ENCODE measurements around the gene PITPNB.

PITPNB gene

DNA sequence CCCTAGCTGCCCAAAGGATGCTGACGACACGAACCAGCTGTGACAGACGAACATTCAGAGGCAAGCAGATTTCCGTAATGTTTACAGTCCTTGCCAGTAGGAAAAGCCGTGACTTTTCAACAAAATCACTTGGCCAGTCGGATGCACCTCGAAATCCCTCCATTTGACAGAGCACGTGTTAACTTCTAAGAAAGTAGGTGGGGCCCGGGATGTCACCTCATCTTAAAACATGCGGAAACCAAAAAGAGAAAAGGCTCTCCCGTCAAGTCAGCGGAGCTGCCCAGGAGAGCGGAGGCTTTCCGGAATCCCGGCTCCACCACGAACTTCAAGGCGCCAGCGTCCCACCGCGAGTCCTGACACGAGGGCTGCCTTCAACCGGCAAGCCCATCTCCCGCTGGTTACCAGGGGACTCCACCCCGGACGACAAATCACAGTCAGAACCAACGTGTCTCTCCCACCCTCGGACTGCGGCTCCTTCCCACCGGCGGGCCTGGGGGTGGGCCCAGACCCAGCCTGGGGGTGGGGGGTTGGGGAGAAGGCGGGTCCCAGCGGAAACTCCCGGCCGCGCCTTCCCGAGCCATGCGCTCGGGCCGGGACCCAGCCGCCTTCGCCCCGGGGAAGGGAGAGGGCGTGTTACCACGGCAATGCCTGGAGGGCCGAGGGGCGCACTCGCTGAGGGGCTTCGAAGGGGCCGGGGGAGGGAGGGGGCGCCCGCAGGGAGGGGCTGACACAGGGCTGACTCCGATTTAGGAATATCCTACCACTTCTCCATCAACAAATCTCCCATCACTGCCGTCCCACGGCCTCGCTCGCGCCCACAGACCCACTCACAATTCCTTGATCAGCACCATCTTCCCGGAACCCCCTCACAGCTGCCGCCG is 475 bp downstream of the PITPNB start:
- peak; percentile 49 to 76 for DNase-seq

DNA sequence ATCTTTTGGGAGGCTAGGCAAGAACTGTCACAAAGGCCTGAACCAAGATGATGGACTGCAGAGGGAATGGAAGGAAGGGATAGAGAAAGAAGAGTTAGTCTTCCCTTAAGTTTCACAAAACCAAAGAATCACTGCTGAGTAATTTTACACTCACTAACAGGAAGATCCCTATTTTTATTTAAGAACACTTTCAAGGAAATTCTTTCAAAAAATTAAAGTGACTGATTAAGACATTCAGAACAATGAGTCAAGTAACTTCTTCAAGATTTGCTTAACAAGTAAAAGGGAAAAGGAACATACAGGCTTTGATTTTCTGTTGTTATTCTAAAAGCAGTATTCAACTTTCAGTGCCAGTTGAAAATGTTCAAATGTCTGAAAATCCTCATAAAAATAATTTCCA is 3.1 kb downstream of the PITPNB start:
- peak; percentile 27 to 28 for DNase-seq

DNA sequence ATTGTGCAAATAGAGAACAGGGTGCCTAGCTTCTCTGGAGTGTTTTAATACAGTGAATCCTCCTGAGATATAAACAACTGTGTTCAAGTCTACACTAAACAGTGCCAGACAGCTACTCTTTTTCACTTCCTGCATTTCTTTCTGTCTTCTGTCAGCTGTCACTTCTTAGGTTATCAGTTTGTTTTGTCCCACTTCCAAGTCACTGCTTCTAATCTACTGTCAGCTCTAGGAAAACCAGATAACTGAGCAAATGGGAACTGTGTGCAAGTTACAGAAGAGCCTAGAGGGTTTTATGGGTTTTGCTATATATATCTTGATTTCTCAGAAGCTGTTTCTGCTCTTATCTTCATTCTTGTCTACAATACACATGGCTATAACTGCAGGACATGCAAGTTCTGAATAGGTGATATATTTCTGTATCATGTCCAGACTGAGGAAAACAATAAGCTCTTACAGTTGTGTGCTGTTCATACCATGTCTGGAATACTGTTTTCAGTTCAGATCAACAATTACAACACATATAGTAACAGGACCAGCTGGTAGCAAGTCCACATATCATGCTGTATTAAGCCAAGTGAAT is 5.8 kb downstream of the PITPNB start:
- no peak for DNase-seq

DNA sequence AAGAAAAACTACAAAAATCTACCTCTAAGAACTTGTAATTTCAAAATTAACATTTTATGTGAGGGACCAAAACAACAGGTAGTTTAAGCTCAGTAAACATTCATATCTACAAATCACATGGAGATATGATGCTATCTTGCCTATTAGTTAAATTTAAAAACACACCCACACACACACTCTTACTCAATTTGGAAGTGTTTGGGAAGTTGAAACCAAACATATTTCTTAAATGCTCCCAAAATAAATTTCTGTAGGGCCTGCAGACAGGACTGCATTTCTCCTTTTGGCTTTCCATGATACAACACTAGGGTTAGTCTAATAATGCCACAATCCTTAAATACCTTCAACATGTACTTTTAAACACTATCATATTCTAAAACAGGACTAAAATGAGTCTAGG is 7.0 kb downstream of the PITPNB start:
- DNase-seq, result peak; percentile 83 to 89

DNA sequence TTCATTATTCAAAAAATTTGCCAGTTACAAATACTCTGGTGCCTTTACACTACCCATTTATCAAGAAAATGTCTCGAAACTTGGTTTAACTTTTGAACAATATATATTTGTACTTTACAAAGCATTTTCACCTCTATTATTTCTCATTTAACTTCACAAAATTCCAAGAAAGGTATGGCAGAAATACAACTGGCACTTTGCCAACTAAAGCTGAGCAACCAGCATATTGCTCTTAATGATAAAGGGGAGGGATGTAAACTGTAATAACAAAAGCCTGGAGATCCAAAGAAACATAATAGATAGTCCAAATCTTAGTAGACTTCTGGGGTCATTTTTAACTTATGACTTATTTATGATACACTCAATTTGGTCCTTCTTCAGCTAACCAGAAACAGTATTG is 7.7 kb downstream of the PITPNB start:
- no peak for DNase-seq

DNA sequence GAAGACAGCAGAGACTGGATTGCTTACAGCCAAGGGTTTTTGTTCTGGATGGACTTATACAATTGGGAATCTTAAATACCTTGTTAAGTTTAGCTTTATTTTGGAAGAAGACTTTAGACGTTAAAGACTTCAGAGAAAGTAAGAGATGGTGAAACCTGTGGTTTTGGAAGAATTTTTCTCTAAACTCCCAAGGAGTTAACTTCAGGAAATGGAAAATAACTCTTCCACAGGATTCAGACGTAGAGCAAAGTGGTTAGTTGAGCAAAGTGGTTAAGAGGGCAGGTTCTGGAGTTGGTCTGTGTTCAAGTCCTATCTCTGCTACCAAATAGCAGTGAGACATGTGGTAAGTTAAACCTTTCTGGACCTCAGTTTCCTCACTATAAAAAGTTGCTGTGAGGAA is 12.8 kb downstream of the PITPNB start:
- DNase-seq, result no peak

DNA sequence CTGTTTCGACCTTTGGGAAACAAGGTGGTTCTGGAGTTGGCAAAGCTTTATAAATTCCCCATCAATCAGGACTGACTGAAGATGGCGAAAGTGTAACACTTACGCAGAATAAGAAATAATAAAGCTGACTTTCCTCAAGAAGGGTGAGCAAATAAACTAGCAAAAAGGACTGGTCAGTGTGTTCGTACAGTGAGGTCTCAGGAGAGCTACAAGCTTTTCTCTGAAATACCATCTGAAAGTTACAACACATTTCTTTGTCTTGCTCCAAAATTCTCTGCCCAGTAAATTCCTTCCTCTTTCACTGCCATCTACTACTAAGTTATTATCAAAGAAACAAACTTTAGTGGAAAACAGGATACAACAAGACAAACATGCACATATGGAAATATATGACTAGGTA is 13.4 kb downstream of the PITPNB start:
- DNase-seq, result peak in 1 of 2 donors; percentile 21

DNA sequence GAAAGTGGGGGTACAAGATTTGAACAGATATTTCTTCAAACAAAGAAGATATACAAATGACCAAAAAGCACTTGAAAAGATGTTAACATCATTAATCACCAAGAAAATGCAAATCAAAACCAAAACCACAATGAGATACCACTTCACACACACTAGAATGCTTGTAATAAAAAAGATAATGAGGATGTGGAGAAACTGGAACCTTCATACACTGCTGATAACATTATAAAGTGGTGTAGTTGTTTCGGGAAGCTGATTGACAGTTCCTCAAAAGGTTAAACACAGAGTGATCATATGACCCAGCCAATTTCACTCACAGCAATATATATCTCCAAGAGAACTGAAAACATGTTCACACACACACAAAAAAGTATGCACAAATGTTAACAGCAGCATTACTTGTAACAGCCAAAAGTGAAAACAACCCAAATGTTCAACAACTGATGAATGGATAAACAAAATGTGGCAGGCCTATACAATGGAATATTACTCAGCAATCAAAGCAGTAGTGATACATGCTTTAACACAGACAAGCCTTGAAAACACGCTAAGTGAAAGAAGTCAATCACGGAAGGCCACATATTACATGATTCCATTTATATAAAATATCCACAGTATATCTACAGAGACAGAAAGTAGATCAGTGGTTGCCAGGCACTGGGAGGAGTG is 15.1 kb downstream of the PITPNB start:
- peak; percentile 25 to 37 for DNase-seq

DNA sequence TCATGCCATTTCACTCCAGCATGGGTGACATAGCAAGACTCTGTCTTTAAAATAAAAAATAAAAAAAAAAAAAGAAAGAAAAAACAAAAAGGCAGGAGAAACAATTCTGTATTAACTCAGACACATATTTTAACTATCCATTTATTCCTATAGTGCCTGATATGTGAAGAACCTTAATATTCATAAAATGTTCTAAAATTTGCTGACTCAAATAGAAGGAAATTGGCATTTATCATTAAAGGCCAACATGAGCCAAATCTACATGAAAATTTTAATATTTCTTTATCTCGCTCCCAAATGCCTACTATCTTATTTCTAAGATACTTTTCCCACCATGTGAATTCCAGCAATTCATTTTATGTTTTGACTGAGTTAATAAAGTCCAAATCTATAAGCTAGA is 18.9 kb downstream of the PITPNB start:
- DNase-seq, result no peak

DNA sequence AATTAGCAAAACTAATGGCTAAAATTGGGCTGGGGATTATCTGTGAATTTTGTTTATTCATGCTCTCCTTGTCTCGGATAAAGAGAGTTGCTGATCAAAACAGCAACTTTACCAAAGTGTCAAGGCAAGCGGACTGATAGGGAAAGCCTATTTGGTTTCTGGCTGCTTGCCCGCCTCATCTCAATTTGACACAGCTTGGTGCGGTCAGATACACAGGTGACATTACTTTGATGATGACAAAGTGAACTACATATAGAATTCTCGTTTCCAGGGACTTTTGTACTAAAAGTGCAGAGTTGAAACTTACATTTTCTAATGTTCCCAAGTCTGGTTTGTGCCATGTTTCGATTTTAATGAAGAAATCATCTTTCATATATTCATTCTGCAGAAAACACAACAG is 22.8 kb downstream of the PITPNB start:
- DNase-seq, result no peak

DNA sequence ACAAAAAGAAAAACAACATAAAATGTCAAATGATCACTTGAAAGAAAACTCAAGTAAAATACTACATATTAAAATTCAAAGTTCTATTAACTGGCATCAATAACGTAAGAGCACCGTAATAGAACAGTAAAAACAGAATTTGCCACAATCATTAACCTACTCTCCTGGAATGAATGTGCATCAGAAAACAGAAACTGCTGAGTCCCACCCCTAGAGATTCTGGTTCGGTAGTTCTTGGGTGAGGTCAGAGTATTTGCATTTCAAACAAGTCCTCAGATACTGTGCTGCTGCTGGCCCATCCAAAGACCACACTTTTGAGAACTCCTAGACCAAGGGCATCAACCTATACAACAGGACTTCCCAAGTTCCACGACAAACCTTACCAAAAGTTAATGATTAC is 23.5 kb downstream of the PITPNB start:
- DNase-seq, result no peak

DNA sequence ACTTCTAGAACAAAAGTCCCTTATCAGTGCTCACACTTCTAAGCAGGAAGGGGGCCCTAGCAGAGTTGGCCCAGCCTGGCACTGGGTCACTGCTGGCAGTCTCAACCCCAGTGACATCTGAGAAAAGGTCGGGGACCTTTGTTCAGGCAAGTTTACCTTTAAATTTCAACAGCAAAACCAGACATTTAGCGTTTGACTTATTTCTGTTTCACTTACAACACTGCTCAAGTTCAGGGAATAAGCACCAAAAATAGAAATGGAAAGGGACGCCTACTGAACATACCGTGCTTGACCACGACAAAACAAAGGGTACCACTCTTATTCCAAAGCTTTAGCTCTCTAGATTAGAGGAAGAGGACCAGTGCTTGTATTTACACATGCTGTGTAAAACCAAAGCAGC is 26.2 kb downstream of the PITPNB start:
- no peak for DNase-seq

DNA sequence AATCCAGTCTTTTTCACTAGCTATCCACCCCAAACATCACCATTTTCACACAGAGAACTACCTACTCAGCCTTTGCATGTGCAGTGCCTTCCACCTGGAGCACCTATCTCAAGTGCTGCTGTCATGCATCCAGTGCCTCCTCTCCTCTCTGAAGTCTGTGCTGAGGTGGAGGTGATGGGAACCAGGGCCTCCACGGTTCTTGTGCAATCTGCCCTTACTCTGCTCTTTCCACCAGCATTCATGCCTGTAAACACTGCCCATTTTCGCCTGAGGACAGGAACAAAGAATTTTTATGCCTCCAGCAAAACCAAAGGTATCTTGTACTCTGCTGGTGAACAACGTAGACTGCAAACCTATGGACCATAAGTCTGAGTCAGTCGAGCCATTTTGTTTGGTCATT is 27.0 kb downstream of the PITPNB start:
- DNase-seq, result no peak

DNA sequence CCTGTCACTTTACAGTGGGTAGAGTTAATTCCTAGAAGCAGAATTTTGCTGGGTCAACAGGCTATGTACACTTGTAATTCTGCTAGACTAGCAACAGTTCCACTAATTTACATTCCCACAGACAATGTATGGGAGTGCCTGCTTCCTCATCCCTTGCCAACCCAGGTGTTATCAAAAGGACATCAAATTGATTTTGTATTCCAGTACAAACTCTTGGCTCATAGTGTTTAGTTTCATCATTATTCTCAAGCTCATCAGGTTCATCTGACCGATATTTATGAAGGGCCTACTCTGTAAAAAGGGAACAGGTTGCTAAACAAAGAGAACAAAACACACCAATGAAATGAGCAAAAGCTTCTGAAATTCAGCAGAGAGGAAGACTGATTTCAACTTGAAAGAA is 30.7 kb downstream of the PITPNB start:
- DNase-seq, result no peak

DNA sequence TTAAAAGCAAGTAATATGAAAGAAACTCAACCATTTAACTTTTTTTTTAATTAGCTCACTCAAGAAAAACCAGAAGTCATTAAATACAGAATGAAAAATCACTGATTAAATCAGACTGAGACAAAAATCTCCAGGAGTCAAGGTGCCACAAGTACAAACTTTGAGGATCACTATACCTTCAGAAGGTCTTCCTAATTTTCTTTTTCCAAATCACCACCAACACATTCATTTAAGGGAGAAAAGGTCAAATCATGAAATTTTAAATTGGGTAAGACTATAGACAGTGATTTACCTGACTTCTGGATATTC is 32.3 kb downstream of the PITPNB start:
- DNase-seq, result no peak

DNA sequence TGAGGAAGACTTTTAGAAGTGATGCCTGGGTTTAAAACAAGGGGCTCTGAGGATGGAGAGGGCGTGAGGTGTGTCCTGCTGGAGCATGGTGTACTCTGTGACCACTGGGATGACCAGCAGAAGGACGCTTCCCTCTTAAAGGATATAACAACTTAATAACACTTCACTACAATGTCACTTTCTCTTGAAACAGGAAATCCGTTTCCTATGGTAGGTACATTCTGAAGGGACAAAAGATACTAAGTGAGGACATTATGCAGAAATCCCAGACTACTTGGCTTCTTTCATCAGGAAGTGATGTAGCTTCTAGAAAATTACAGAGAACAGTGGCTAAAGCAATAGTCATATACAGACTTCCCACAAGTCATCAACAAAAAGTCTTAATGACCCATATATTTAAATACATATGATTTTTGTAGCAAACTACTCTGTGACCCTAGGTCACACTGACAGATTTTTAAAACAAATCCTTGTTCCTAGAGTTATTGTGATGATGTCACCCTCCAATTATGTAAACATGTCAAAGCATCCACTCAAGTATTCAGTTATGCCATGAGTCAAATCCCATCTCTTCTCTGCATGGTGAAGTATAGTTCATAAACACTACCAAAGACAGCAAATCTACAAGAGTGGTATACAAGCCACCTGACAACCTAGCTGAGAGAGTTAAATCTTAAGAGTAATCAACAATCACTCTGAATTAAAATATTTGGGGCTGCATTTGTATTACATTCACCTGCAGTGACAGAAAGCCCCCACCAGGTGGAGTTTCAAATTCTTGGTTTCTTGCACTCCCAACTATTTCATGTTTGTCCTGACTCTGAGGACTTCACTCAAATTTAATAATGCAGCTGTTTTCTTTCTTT is 32.8 kb downstream of the PITPNB start:
- DNase-seq, result peak; percentile 13 to 68

DNA sequence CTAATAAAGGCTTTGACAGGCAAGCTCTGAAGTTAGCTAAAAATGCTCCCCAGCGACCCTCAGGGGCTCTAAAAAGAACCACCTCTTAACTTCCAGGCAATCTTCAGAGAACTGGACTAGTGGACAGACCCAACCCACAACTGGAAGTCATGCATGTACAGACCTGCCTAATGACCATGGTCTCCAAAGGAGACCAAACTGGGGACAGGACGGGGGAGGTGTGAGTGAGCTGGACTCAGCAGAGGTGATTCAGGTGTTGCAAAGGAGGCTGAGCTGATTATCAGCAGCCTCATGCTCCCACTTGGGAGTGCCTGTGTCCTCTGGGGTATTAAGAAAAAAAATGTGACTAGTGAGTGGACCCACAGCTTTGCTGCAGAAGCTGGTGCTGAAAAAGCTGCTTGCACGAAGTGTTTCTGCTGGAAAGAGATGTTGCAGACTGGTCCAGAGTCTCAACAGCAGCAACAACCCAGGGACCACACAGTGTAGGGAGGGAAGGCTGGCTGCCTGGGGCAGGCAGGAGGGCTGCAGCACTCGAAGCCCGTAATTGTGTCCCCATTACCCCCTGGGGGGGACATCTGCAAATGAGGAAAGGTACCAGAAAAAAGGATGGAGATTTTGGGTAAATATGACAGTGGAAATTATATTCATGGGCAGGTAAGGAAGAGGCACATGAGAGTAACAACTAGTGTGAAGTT is 35.3 kb downstream of the PITPNB start:
- DNase-seq, result no peak

DNA sequence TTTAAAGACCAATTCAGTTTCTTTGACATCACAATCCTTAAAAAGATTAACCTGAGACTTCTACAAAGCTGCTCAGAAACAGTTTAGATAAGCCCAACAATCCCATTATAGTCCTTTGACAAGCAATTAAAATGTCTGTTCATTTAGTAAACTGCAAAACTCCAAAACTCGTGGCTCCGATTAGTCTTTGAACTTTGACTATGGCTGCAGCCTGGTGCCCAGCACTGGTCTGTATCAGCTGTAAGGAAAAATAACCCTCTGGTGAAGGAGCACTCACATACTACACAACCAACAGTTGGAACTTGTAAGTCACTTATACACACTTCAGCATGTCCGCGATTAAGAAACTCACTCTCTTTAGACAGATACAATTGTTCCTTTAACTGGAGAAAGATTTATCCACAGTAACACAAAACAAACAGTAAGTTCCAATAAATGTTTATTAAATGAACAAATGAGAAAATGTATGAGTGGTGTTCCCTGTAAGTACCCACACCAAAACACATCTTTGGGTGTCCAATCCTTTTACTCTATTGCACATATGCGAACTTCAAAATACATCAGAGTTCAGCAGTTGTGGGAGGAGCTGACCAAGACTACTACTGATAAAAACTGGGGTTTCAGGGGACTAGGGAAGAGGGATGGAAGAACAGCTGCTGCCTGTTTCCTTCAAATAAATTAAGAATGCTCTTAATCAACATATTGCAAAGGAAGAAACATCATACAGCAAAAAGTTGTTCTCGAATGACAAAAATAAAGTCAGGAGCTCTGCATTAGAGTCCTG is 36.4 kb downstream of the PITPNB start:
- no peak for DNase-seq

DNA sequence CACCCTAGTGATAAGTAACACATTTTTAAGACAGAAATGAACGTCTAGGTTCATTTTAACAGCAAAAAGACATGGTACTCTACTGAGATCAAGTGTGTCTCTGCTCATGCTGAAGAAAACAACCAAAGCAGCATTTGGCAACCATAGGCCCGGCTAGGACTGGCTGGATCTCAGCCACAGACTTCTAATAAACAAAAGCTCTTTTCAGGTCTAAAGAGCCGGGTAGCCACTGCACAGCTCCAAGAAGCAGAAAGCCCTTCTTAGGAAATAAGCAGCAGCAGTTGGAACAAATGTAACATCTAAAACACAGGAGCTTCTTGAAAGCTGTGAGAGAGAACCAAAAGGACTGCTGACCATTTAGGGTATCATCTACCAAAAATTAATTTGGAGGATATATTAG is 37.6 kb downstream of the PITPNB start:
- no peak for DNase-seq

DNA sequence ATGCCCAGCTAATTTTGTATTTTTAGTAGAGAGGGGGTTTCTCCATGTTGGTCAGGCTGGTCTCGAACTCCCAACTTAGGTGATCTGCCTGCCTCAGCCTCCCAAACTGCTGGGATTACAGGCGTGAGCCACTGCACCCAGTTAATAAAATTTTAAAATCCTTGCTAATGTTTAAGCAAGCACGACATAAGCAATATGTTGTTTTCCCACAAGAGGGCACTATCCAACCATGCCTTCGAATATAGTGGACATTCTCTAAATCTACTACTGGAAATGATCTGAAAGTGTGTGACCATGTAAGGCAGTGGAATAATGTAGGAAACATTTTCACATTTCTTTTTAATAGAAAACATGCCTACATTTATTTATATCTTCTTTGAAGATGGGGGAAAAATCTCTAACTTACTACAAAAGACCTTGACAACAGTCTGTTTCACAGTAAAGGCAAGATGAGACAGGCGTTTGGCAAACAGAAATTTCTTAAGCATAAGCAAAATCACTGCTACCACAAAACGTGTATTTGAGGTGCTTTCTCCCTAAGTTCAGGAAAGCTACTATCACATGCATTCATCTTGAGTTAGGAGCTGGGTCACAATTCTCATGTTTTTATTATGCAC is 38.2 kb downstream of the PITPNB start:
- peak; percentile 29 to 85 for DNase-seq

DNA sequence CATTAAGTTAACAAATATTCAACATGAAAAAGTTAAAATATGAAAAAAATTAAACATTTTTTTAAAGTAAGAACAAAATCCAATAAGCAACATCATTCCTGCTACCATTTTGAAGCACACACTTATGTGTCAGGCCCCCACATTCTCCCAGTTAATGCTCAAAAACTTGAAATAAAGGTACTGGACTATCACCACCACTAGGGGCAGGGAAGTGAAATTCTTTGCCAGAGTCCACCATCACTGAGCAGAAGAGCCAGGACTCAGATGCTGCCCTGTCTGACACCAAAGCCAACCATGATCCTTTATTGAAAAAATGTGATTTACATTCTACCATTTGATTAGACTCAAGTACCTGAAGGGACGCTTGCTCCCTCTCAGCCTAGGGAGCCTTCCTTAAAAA is 39.1 kb downstream of the PITPNB start:
- DNase-seq, result peak; percentile 19 to 51
